DMS53 (cell line): Measurements from ENCODE around the gene UBR2.
A peak's percentile ranks its signal among the peaks of the same experiment; 100 is the strongest.
"Not testable (repeated sequence)": the region's sequence is repeated elsewhere in the genome, so short reads cannot be mapped to it uniquely, and the experiment has no call there.

ENCODE experiments used
- DNase-seq: peaks from one replicate; lab custom pipeline; 2025; lab: John Stamatoyannopoulos, UW

UBR2 gene

DNA sequence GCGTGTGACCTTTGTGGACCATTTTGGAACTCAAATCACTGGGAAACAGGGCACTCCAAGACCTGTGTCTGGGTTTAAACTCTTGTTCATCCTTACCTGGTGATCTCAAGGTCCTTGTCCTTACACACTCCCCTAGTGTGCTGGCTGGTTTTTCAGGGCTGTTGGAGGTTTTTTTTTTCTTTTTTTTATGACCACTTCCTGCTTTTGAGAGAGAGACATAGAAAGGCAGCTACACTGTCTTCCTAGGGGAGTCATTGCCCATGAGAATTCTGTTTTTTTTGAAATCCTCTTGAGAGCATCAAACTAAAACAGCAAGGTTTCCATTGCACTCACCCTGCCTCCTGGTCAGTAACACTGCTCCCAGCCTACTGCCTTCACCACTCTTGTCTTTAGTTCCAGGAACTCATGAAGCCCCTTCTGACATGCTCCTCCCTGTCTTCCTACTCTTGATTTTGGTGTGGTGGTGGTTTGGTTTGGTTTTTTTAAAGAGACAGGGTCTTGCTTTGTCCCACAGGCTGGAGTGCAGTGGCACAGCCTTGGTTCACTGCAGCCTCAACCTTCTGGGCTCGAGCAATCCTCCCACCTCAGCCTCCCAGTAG, 130.0 kb downstream of the UBR2 start:
- no peak for DNase-seq

DNA sequence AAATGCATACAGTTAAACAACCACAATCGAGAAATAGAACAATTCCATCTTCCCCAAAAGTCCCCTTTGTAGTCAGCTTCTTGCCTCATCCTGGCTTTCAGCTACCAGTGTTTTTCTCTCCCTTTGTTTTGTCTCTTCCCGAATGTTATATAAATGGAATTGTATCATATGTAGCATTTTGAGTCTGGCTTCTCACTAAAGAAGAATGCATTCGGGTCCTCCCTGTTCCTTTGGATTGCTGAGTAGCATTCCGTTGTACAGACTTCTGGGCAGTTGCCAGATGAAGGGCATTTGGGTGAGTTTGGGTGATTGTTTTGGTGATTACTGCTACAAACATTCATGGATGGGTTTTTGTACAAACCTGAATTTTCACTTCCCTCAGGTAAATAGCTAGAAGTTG, 130.8 kb downstream of the UBR2 start:
- DNase-seq: no peak

DNA sequence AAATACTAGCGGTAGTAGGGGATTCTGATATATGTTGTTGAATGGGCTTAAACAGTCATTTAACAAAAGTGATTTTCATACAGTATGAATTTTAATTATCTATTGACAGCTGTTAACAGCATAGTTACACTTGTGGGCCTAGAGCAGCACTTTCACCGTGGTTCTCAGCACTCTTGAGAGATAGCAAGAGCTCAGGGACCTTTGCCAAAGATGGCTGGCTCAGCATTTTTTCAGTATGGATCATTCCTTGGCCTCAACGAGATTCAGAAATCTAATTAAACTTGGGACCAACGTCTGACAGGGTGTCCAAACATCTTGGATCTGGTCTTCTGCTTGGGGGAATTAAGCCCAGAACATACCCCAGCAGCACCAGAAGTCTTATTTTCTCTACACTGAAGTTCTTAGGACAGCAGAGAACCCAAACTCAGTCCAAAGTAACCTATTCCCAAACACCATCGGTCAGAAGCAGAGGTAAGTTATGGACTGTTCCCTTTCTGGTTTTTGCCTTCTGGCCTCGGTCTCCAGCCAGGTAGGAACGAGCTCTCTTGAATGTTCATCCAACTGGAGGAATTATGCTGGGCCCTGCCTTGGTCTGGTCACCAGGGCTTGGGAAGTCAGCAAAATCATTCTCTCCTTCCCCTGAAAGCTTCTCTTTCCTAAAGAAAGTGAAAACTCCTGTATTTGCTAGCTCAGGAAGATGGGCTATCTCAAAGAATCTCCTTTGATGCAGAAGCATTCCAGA, 132.9 kb downstream of the UBR2 start:
- DNase-seq: no peak

DNA sequence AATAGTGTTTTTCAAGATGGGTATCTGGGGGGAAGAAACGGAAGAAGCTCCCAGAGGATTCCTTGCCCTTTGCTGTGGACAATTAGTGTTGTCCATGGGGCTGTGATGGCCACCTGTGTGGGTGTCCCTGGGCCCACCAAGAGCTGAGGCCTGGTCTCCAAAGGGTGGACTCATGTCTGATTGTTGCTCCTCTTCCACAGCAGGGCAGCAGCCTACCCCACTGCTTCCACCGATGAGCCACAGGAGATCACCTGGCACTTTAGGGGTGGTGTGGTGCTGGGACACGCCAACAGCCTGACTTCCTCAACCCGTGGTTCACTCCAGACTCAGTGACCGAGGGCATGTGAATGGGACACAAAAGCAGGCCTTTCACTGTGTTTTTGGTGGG, 133.4 kb downstream of the UBR2 start:
- no peak for DNase-seq

DNA sequence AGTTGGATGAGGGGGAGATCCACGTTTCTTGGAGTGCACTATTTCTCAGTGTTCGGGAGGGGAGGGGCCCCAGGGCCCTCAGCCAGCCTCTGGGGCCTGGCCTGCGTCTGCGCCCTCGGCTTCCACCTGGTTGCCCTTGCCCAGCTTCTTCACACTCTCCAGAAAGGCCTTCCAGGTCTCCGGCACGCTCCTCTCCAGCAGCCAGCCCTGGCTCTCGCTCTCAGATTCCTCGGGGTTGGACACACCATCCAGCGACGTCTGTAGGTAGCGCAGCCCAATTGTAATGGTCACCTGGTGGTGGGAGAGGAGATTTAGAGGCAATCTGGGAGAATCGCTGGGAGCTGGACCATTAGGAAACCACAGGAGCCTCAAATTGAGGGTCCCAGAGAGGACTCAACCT, 134.4 kb downstream of the UBR2 start:
- DNase-seq: no peak

DNA sequence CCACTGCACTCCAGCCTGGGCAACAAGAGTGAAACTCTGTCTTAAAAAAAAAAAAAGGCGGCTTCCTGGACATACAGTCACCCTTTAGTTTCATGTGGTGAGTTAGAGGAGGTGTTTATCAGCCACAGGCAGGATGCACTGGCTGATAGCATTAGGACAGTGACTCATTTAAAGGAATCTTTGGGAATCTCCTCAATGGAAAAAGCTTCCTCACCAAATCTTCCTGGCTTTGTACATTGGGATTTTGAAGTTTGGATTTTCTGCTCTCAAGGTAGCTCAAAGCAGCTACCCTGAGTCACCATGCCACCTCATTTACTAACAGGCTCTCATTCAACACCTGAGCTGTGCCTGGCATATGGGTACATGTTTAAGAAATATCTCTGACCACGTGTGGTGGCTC, 138.4 kb downstream of the UBR2 start:
- no peak for DNase-seq

DNA sequence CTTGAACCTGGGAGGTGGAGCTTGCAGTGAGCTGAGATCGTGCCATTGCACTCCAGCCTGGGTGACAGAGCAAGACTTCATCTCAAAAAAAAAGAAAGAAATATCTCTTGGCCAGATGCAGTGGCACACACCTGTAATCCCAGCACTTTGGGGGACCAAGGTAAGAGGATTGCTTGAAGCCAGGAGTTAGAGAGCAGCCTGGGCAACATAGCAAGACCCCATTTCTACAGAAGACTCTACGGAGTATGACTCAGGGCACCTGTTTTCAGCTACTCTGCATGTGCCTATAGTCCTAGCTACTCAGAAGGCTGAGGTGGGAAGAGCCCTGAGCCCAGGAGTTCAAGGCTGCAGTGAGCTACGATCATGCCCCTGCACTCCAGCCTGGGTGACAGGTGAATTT, 139.0 kb downstream of the UBR2 start:
- not testable (repeated sequence) for DNase-seq

DNA sequence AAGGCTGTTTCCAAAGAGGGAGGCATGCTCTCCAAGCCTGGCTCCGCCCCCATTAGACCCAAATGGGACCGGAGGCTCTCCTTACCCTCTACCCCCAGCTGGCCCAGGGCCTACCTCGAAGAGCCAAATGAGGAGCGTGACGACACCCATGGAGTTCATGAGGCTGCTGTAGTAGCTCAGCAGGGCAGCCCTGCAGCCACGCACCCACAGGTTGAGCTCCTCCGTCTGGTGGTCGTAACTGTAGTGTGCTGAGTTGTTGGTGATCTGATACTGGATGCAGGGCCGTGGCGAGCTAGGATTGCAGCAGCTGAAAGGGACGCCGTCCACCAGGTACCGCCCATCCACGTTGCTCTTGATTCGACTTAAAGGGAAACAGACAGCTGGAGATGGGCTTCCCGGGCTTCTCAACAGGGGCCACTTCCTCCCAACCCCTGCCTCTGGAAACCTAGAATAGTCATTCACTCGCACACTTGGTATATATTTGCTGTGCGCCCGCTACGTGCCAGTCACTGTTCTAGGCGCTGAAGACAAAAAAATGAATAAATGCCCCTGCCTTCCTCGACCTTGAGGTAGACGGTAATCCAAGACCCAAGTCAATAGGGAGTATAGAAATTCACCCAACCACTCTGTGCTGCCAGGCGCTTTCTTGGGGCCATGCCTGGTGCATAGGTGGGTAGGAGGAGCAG, 140.6 kb downstream of the UBR2 start:
- peak; percentile 56 for DNase-seq

DNA sequence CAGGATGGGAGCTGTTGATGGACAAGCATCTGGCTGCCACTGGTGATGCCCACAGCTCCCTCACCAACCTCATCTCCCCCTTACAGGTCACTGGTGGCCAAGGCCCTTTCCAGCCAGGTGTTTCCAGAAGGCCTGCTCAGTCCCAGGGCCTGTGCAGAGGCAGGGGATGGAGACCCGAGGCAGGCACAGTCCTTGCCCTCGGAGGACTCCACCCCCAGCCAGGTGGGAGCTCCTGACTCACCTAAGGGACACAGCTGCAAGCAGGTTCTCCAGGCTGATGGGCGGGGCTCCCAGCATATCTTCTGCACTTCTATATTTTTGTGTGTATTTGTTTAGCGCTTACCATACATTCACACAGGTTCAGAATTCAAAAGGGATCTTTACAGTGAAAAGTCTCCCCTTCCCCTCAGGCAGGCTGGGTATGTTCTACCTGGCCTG, 141.1 kb downstream of the UBR2 start:
- peak; percentile 77 for DNase-seq

DNA sequence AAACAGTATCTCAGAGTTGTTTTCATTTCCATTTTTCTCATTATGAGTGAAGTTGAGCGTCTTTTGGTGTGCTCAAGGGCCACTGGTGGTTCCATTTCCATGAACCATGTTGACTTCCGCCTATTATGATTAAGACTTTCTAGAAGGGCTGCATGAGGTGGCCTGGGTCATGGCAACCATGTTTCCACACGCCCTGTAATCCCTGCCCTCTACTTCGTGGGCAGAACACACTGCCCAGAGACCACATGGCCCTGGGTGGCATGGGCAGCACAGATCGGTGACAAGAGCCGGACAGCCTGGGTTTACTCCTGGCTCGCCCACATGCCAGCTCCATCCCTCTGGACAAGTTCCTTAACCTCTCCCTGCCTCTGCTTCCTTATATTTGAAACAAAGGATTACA, 143.8 kb downstream of the UBR2 start:
- no peak for DNase-seq

DNA sequence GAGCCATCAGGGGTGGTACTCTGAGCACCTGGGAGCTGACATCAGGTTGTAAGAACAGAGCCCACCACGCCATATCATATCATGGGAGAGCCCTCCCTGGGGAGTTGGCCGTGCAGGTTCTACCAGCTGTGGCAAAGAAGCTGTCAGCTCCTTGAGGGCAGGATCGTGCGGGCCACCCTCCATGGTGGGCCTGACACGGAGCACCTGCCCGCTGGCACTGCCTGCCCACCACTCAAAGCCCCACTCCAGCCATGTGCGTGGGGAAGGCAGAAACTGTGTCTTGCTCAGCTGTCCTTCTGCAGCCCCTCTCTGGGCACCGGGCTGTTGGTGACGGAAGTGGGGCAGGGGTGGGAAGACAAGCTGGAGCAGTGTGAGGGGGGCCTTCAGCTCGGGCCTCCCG, 144.3 kb downstream of the UBR2 start:
- DNase-seq: no peak

DNA sequence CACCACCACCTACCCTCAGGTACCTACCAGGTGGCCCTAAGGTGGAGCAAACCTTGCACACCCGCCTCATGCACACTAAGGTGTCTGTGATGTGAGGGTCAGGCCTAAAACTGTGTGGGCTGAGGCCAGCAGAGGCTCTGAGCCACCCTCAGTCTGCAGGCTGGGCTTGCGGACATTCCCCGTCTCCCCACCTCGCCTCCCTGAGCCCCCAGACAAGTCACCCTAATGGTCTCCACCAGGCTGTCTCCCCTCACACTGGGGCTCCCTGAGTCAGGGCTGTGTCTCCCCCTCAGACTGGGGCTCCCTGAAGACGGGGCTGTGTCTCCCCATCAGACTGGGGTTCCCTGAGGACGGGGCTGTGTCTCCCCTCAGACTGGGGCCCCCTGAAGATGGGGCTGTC, 146.0 kb downstream of the UBR2 start:
- DNase-seq: no peak

DNA sequence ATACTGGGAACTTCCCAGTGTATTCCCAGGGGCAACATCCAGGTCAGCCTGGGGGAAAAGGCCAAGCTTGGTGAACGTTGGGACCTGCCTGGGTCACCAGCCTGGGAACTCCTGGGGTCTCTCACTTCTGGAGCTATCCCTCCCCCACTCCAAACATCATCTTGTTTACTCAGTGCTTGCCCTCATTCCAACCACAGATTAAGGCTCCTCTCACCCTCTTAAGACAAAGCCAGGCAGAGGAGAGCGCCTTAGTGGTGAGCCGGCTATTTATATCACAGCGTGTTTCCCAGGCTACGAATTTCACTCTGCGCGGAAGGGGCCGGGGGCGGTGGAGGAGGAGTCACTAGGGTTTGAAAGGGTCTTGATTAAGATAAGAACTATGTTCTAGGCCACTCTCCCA, 146.5 kb downstream of the UBR2 start:
- DNase-seq: no peak

DNA sequence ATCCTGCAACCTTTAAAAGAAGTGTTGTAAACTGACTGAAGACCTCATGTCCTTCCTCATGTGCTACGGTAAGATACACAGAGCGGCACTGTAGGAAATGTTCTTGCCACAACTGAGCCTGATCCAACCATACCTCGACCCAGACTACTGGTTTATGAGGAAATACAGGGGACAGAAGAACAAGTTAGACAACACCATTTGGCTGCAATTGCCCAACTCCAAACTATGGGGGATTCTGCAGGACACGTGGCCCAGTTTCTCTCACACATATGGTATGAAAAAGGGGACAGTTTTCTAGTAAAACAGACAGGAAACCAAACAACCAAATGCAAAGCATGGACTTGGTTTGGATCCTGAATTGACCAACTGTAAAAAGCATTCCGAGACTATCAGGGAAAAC, 148.1 kb downstream of the UBR2 start:
- no peak for DNase-seq

DNA sequence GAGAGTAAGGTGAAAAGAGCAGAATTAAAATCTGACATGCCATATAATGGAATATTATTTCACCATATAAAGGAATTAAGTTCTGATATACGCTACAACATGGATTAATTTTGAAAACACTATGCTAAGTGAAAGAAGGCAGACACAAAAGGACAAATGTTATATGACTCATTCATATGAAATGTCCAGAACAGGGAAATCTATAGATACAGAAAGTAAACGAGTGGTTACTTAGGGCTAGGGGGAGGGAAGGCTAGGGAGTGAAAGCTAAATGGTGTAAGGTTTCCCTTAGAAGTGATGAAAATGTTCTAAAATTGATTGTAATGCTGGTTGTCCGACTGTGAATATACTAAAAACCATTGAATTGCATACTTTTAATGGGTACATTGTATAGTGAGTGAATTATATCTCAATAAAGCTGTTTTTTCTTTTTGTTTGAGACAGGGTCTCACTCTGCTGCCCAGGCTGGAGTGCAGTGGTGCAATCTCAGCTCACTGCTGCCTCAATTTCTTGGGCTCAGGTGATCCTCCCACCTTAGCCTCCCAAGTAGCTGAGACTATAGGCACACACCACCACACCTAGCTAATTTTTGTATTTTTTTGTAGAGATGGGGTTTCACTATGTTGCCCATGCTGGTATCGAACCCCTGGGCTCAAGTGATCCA, 150.4 kb downstream of the UBR2 start:
- DNase-seq: peak; percentile 46

DNA sequence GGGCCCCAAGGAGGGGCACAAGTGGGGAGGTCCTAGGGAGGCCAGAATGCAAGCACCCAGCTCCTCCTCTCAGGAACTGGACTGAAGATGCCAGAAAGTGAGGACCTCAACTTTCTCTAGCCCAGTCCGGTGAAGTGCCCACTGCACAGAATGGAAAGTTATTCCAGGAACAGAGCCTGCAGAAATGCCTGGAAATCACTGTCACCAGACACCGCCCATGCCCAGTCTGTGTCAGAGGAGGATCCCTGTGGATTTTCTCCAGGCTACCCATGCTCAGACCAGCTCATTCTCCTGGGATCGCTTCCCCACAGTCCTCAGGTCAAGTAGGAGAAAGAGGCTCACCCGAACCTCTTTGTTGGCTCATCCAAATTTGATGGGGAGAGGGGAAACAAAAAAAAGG, 152.0 kb downstream of the UBR2 start:
- DNase-seq: no peak

DNA sequence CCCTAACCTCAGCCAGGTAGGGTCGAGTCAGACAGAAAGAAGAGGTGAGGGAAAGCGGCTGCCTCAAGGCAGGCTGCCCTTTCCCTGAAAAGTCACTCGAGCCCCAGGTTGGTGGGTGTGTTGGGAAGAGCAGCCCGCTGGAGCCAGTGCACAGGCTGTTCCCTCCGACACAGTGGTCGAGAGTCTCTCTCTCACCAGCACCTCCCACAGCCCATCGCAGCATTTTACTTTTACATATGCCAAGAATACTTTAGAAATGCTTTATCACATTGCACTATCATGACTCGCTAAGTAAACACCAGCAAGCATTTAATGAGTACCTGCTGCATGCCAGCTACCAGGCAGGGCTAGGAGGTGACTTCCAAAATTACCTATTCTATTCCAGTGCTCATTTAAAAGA, 156.9 kb downstream of the UBR2 start:
- peak; percentile 50 for DNase-seq

DNA sequence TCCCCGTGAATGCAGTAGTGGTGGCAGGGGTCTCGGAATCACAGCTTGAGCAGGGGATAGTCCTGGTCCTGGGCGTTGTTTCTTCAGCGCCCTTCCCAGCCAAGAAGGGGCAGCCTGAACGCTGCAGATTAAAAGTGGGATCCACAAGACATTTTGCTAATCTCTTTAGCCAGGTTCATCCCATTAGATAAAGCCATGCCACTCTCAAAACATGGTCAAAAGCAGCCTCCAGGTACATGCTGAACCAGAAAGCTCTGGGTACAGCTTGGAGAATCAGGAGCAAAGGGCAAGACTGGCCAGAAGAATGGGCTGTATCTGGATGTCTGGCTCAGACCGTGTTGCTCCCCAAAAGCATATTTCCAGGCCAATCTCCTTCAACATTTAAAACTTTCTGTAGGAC, 158.7 kb downstream of the UBR2 start, which contains the start of gene PRPH2:
PRPH2 (minus strand) TSS at position 101 of the 400 bp plus-strand sequence. CDS start 263 bp downstream, outside the sequence.
- no peak for DNase-seq

DNA sequence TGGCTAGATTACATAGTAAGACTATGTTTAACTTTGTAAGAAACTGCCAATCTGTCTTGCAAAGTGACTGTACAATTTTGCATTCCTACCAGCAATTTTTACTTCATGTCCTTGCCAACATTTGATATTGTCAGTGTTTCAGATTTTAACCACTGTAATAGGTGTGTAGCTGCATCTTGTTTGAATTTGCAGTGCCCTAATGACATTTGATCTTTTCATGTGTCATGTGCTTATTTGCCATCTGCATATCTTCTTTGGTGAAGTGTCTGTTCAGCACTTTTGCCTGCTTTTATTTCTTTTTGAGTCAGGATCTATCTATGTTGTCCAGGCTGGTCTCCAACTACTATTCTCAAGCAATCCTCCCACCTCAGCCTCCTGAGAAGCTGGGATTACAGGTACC, 161.0 kb downstream of the UBR2 start:
- peak; percentile 15 for DNase-seq

DNA sequence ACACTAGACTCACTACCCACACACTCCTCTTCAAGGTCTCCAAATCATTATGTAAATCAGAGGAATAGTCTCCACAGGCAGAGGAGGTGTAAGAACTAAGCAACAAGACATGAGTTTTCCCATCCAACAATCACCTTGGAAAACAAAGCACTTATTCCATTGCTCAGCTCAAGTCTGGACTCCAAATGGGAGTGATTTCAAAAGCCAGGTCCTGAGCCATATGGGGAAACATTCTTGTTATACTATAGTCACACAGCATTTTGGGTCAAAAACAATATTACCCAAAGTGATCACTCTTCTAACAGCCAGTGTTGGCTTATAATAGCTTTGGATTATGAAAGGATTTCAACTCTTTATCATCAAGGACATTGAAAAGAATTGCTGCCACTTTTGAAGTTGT, 162.2 kb downstream of the UBR2 start:
- no peak for DNase-seq

DNA sequence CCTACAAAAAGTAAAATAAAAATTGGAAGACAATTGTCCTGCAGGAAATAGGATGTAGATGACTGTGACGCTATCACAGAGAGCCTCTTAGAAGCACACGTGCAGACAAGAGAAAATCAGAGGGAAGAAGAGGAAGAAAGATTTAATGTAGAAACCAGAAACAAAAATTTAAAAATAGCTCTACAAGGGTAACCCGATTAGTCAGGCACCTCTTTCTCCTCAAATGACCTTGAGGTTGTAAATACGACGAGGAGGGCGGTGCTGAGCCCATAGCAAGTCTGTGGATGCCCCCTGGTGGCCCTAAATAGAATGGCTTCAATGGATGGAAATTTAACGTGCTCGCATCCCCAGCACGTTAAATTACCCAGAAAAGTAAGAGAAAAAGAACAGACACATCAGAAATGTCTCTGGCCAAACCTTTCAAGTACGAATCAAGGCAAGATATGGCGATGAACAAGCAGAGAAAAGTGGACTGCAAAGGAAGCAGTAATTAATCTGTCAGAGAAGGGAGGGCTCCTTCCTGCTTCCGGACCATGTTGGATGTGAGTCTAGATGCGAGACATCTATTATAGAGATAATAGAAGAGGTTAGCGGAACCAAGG, 162.8 kb downstream of the UBR2 start:
- DNase-seq: peak; percentile 89

DNA sequence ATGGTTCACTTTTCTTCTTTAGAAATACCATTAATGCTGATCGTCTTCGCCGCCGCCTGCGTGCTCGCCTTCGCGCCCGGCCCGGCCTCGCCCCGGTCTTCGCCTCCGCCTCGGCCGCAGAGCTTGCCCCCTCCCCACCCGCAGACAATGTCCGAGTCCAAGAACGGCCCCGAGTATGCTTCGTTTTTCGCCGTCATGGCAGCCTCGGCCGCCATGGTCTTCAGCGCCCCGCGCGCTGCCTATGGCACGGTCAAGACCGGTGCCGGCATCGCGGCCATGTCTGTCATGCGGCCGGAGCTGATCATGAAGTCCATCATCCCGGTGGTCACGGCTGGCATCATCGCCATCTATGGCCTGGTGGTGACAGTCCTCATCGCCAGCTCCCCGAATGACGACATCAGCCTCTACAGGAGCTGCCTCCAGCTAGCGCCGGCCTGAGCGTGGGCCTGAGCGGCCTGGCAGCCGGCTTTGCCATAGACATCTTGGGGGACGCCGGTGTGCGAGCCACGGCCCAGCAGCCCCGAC, 163.3 kb downstream of the UBR2 start:
- peak; percentile 61 for DNase-seq
